HEK293 (cell line): ENCODE measurements around the gene DCUN1D5.

Experiments
- CTCF ChIA-PET: fragments of 350-600 bp; formaldehyde crosslinking; extraction: SDS; loops from one replicate; lab custom pipeline; 2021; ENCODE audit warnings: antibody characterized with exemption; lab: Yijun Ruan, JAX
- POLR2A ChIA-PET: fragments of 300-600 bp; formaldehyde crosslinking; extraction: SDS; loops from one replicate; lab custom pipeline; 2020; ENCODE audit warnings: antibody characterized with exemption, inconsistent platforms; lab: Yijun Ruan, JAX
- H3K27ac ChIP-seq: fragments of 200-500 bp; sonication (Bioruptor generic); 2 replicates; pipeline ENCODE4 v1.5.1; 2014; ENCODE audit warnings: low read depth, low read length, control low read depth, inconsistent platforms; ENCODE audit errors: extremely low read depth
- H3K36me3 ChIP-seq, 2 experiments: fragments of 200-500 bp in 1 of 2; sonication (Bioruptor generic) in 1 of 2; 1 replicate in 1 of 2; 2 replicates in 1 of 2; pipeline ENCODE4 v1.5.1; 2014 to 2017; ENCODE audit warnings: inconsistent platforms in 2 of 2, low read length in 2 of 2; ENCODE audit not compliant: control insufficient read depth in 2 of 2, insufficient read depth in 1 of 2
- H3K4me1 ChIP-seq: fragments of 200-500 bp; sonication (Bioruptor generic); 2 replicates; pipeline ENCODE4 v1.5.1; 2014; ENCODE audit warnings: mild to moderate bottlenecking, low read length, inconsistent platforms; ENCODE audit not compliant: control insufficient read depth, insufficient read depth
- H3K4me3 ChIP-seq: 2 replicates; pipeline ENCODE4 v1.5.1; 2011; ENCODE audit warnings: low read depth, mild to moderate bottlenecking, control low read depth, low read length, moderate library complexity
- H3K9me3 ChIP-seq: fragments of 200-500 bp; sonication (Bioruptor generic); 2 replicates; pipeline ENCODE4 v1.5.1; 2014; ENCODE audit warnings: low read depth, low read length, inconsistent platforms; ENCODE audit not compliant: control insufficient read depth, insufficient read depth
- BCL11A ChIP-seq: fragments of 450-650 bp; formaldehyde crosslinking; IDR thresholded peaks from 2 replicates; pipeline ENCODE4 v1.5.1; 2016; ENCODE audit warnings: low read depth, missing biosample characterization, missing genetic modification characterization
- BCL11B ChIP-seq: fragments of 450-650 bp; formaldehyde crosslinking; IDR thresholded peaks from 2 replicates; pipeline ENCODE4 v1.5.1; 2016; ENCODE audit warnings: low read depth, missing biosample characterization, missing genetic modification characterization
- HIC1 ChIP-seq: fragments of 450-650 bp; formaldehyde crosslinking; IDR thresholded peaks from 2 replicates; pipeline ENCODE4 v1.5.1; 2016; ENCODE audit warnings: missing biosample characterization, missing genetic modification characterization
- HOXD13 ChIP-seq: sonication (generic); formaldehyde crosslinking; IDR thresholded peaks from 2 replicates; pipeline ENCODE4 v1.8.0; 2022; ENCODE audit warnings: missing genetic modification reagents, borderline replicate concordance
- IKZF3 ChIP-seq: fragments of 450-650 bp; IDR thresholded peaks from 2 replicates; pipeline ENCODE4 v1.5.0; 2018; ENCODE audit warnings: missing biosample characterization, mild to moderate bottlenecking, missing genetic modification characterization, moderate library complexity
- YY1 ChIP-seq: fragments of 450-650 bp; formaldehyde crosslinking; IDR thresholded peaks from 2 replicates; pipeline ENCODE4 v1.5.1; 2018; ENCODE audit warnings: missing biosample characterization, missing genetic modification characterization
- ZEB2 ChIP-seq: fragments of 450-650 bp; formaldehyde crosslinking; IDR thresholded peaks from 2 replicates; pipeline ENCODE4 v1.5.1; 2016; ENCODE audit warnings: missing biosample characterization, missing genetic modification characterization
- ZFP3 ChIP-seq: fragments of 450-650 bp; formaldehyde crosslinking; IDR thresholded peaks from 2 replicates; pipeline ENCODE4 v1.5.1; 2016; ENCODE audit warnings: low read depth, missing biosample characterization, missing genetic modification characterization
- ZNF121 ChIP-seq: fragments of 450-650 bp; formaldehyde crosslinking; IDR thresholded peaks from 2 replicates; pipeline ENCODE4 v1.5.1; 2016; ENCODE audit warnings: missing biosample characterization, missing genetic modification characterization
- ZNF133 ChIP-seq: fragments of 450-650 bp; formaldehyde crosslinking; IDR thresholded peaks from 2 replicates; pipeline ENCODE4 v1.5.1; 2016; ENCODE audit warnings: missing biosample characterization, missing genetic modification characterization
- ZNF169 ChIP-seq: fragments of 450-650 bp; formaldehyde crosslinking; IDR thresholded peaks from 2 replicates; pipeline ENCODE4 v1.5.1; 2016; ENCODE audit warnings: missing biosample characterization, missing genetic modification characterization
- ZNF211 ChIP-seq: fragments of 450-650 bp; formaldehyde crosslinking; IDR thresholded peaks from 2 replicates; pipeline ENCODE4 v1.5.1; 2016; ENCODE audit warnings: low read depth, missing biosample characterization, missing genetic modification characterization
- ZNF362 ChIP-seq: fragments of 450-650 bp; formaldehyde crosslinking; IDR thresholded peaks from 2 replicates; pipeline ENCODE4 v1.5.1; 2016; ENCODE audit warnings: missing biosample characterization, missing genetic modification characterization
- ZNF404 ChIP-seq: fragments of 450-650 bp; formaldehyde crosslinking; IDR thresholded peaks from 2 replicates; pipeline ENCODE4 v1.5.1; 2017; ENCODE audit warnings: missing biosample characterization, missing genetic modification characterization
- ZNF433 ChIP-seq: fragments of 450-650 bp; formaldehyde crosslinking; IDR thresholded peaks from 2 replicates; pipeline ENCODE4 v1.5.1; 2016; ENCODE audit warnings: missing biosample characterization, missing genetic modification characterization, low read depth
- ZNF549 ChIP-seq: fragments of 450-650 bp; IDR thresholded peaks from 2 replicates; pipeline ENCODE4 v1.5.1; 2018; ENCODE audit warnings: missing biosample characterization, missing genetic modification characterization, mild to moderate bottlenecking, inconsistent platforms, moderate library complexity
- ZNF600 ChIP-seq: fragments of 450-650 bp; formaldehyde crosslinking; IDR thresholded peaks from 2 replicates; pipeline ENCODE4 v1.5.1; 2016; ENCODE audit warnings: missing biosample characterization, missing genetic modification characterization
- ZNF660 ChIP-seq: fragments of 450-650 bp; IDR thresholded peaks from 2 replicates; pipeline ENCODE4 v1.5.1; 2018; ENCODE audit warnings: missing biosample characterization, mild to moderate bottlenecking, missing genetic modification characterization
- ZNF677 ChIP-seq: fragments of 450-650 bp; IDR thresholded peaks from 2 replicates; pipeline ENCODE4 v1.5.0; 2018; ENCODE audit warnings: missing biosample characterization, mild to moderate bottlenecking, missing genetic modification characterization, moderate library complexity
- ZNF701 ChIP-seq: fragments of 450-650 bp; formaldehyde crosslinking; IDR thresholded peaks from 2 replicates; pipeline ENCODE4 v1.5.1; 2016; ENCODE audit warnings: missing biosample characterization, missing genetic modification characterization
- ZNF747 ChIP-seq: fragments of 450-650 bp; formaldehyde crosslinking; IDR thresholded peaks from 2 replicates; pipeline ENCODE4 v1.5.1; 2016; ENCODE audit warnings: missing biosample characterization, missing genetic modification characterization
- ZNF777 ChIP-seq: fragments of 450-650 bp; formaldehyde crosslinking; IDR thresholded peaks from 2 replicates; pipeline ENCODE4 v1.5.1; 2017; ENCODE audit warnings: missing biosample characterization, missing genetic modification characterization, borderline replicate concordance
- ZSCAN18 ChIP-seq: fragments of 450-650 bp; formaldehyde crosslinking; IDR thresholded peaks from 2 replicates; pipeline ENCODE4 v1.5.1; 2016; ENCODE audit warnings: missing biosample characterization, missing genetic modification characterization
- ZXDB ChIP-seq: fragments of 450-650 bp; formaldehyde crosslinking; IDR thresholded peaks from 2 replicates; pipeline ENCODE4 v1.5.1; 2016; ENCODE audit warnings: missing biosample characterization, missing genetic modification characterization
- TF ChIP-seq, protein P1 (sequence below): fragments of 450-650 bp; formaldehyde crosslinking; IDR thresholded peaks from 2 replicates; pipeline ENCODE4 v1.5.1; 2016; ENCODE audit warnings: missing biosample characterization, missing genetic modification characterization

The DCUN1D5 gene

DNA sequence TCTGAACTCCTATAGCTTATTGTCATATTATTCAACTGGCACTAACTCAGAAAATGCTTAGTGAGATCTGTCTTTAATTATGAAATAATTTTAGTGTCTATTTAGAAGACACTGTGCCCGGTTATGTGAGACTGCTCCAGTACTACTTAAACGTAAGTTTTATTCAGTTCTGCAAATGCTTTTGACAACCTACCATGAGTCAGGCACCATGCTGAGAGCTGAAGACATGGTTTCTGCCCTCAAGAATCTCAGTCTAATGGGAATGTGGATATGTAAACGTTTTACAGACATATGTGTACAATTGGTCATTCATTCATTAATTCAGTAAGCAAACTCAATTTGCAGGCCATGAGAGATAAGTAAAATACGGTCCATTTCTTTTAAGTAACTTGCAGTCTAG is 40.0 kb downstream of the DCUN1D5 start:
- ChIA-PET POLR2A (no interaction called here), CTCF (interaction anchor here (1.0 to 1.6 kb wide), 4 partner anchors 16 to 241 kb away, joined by 3 to 6 read pairs (median 4); no protein-coding TSS in a partner anchor)
- Histone ChIP-seq H3K4me3 (no peak overlapping the region), H3K9me3 (no peaks in the 10 kb centered on the region), H3K36me3 (peaks cover 0 to 9% of the 10 kb centered on the region in 2 experiments; a peak in 1 of 3 replicates), H3K27ac (no peak overlapping the region), H3K4me1 (no peaks in the 10 kb centered on the region)
- TF ChIP-seq ZNF211 (tag by site-specific recombination): no peak
- TF ChIP-seq ZNF747 (tag by site-specific recombination): no peak
- no peak for TF ChIP-seq ZNF777
- no peak for TF ChIP-seq BCL11B
- no peak for TF ChIP-seq ZNF121
- no peak for TF ChIP-seq ZNF133
- no peak for TF ChIP-seq ZNF549 (tag by site-specific recombination)
- no peak for TF ChIP-seq BCL11A (tag by site-specific recombination)
- TF ChIP-seq ZNF433 (tag by site-specific recombination): no peak
- TF ChIP-seq, protein P1, sequence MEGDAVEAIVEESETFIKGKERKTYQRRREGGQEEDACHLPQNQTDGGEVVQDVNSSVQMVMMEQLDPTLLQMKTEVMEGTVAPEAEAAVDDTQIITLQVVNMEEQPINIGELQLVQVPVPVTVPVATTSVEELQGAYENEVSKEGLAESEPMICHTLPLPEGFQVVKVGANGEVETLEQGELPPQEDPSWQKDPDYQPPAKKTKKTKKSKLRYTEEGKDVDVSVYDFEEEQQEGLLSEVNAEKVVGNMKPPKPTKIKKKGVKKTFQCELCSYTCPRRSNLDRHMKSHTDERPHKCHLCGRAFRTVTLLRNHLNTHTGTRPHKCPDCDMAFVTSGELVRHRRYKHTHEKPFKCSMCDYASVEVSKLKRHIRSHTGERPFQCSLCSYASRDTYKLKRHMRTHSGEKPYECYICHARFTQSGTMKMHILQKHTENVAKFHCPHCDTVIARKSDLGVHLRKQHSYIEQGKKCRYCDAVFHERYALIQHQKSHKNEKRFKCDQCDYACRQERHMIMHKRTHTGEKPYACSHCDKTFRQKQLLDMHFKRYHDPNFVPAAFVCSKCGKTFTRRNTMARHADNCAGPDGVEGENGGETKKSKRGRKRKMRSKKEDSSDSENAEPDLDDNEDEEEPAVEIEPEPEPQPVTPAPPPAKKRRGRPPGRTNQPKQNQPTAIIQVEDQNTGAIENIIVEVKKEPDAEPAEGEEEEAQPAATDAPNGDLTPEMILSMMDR: no peak

DNA sequence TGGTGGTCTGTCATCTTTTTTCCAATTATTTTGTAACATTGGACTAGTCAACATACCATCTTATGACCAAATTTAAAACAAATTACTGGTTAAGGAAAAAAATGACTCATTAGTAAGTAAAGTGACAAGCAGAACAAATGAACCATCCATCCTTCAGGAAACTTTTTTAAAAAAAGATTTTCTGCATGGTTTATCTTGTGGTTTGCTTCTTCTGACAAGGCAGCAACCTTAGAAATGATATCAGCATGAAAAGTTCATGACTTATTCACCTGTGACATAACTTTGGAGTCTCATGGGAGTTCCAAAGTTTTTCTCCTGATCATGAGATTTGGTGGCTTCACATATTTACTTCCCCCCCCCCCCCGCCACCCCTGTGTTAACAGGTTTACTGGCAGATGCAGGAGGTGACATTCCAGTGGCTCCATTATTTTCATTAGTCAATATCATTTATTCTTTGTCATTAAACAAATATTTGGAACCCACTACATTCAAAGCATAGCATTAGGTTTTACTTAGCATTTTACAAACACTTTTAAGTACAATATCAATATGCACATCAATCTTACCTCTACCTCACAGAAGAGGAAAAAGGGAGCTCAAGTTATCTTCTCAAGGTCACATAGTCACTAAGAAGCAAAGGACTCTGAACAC is 40.7 kb downstream of the DCUN1D5 start:
- Histone ChIP-seq H3K4me1 (no peaks in the 10 kb centered on the region), H3K27ac (no peak overlapping the region), H3K9me3 (no peaks in the 10 kb centered on the region), H3K4me3 (no peak overlapping the region), H3K36me3 (peaks cover 0 to 5% of the 10 kb centered on the region in 2 experiments; a peak in 1 of 3 replicates)
- ChIA-PET POLR2A (no interaction called here), CTCF (interaction anchor here (1.1 to 1.6 kb wide), 2 partner anchors 15 to 110 kb away, joined by 4 to 8 read pairs; no protein-coding TSS in a partner anchor)
- TF ChIP-seq HIC1 (tag by site-specific recombination): no peak
- no peak for TF ChIP-seq ZNF404 (tag by site-specific recombination)
- no peak for TF ChIP-seq ZEB2 (tag by site-specific recombination)
- no peak for TF ChIP-seq ZNF362 (tag by site-specific recombination)
- no peak for TF ChIP-seq ZNF677 (tag by site-specific recombination)
- TF ChIP-seq IKZF3: no peak
- TF ChIP-seq ZFP3 (tag by site-specific recombination): no peak
- TF ChIP-seq ZNF660 (tag by site-specific recombination): no peak
- no peak for TF ChIP-seq ZNF701 (tag by site-specific recombination)
- TF ChIP-seq ZNF169: no peak
- TF ChIP-seq, protein P1: no peak
- TF ChIP-seq ZNF600 (tag by site-specific recombination): no peak
- no peak for TF ChIP-seq YY1
- TF ChIP-seq ZSCAN18 (tag by site-specific recombination): no peak
- no peak for TF ChIP-seq HOXD13 (CRISPR knock-in tag)
- TF ChIP-seq ZNF747 (tag by site-specific recombination): no peak
- TF ChIP-seq ZXDB (tag by site-specific recombination): no peak
